HepG2 (cell line): ENCODE measurements around the gene HEPHL1. TPM values are rescaled to one million over a fixed set of nuclear protein-coding genes. Genes with fewer than 3 reads are reported as not detected.

Experiments used
- ATRX ChIP-seq: sonication (generic); formaldehyde crosslinking; IDR thresholded peaks from 2 replicates; pipeline ENCODE4 v1.4.0; 2020; ENCODE audit warnings: missing genetic modification reagents, borderline replicate concordance
- CREM ChIP-seq, 2 experiments: sonication (generic) in 1 of 2; formaldehyde crosslinking in 1 of 2; IDR thresholded peaks; 2 replicates each; pipeline versions ENCODE4 v1.4.0 to v1.6.1; 2016 to 2020; ENCODE audit warnings: antibody characterized with exemption in 1 of 2, mild to moderate bottlenecking in 1 of 2, missing genetic modification reagents in 1 of 2
- DNMT1 ChIP-seq: sonication (generic); formaldehyde crosslinking; IDR thresholded peaks from 2 replicates; pipeline ENCODE4 v1.5.1; 2020; ENCODE audit warnings: mild to moderate bottlenecking, missing genetic modification reagents
- E2F1 ChIP-seq: sonication (generic); formaldehyde crosslinking; IDR thresholded peaks from 2 replicates; pipeline ENCODE4 v1.5.0; 2020; ENCODE audit warnings: missing genetic modification reagents
- EED ChIP-seq: sonication (generic); formaldehyde crosslinking; IDR thresholded peaks from 2 replicates; pipeline ENCODE4 v1.5.0; 2020; ENCODE audit warnings: mild to moderate bottlenecking, missing genetic modification reagents
- GPBP1L1 ChIP-seq: sonication (generic); formaldehyde crosslinking; IDR thresholded peaks from 2 replicates; pipeline ENCODE4 v1.5.0; 2020; ENCODE audit warnings: mild to moderate bottlenecking, missing genetic modification reagents
- HDAC6 ChIP-seq: fragments of 200-600 bp; sonication (generic); IDR thresholded peaks from 2 replicates; pipeline ENCODE4 v1.7.0; 2017; ENCODE audit warnings: mild to moderate bottlenecking, antibody characterized with exemption, low read length, low read depth
- HHEX ChIP-seq: IDR thresholded peaks from 2 replicates; pipeline ENCODE4 v1.6.1; 2016; ENCODE audit warnings: control low read depth
- IKZF4 ChIP-seq: sonication (generic); formaldehyde crosslinking; IDR thresholded peaks from 2 replicates; pipeline ENCODE4 v1.5.1; 2020; ENCODE audit warnings: borderline replicate concordance, mild to moderate bottlenecking, low read depth, missing genetic modification reagents; ENCODE audit errors: not compliant biosample characterization
- KDM3A ChIP-seq: IDR thresholded peaks from 2 replicates; pipeline ENCODE4 v1.6.1; 2018; ENCODE audit warnings: low read depth, missing compliant biosample characterization
- KLF12 ChIP-seq: sonication (generic); formaldehyde crosslinking; IDR thresholded peaks from 2 replicates; pipeline ENCODE4 v1.4.0; 2020; ENCODE audit warnings: missing genetic modification reagents, borderline replicate concordance
- KLF6 ChIP-seq: IDR thresholded peaks from 2 replicates; pipeline ENCODE4 v1.8.0; 2016; ENCODE audit warnings: missing biosample characterization, missing genetic modification reagents
- NAIF1 ChIP-seq: sonication (generic); formaldehyde crosslinking; IDR thresholded peaks from 2 replicates; pipeline ENCODE4 v1.5.0; 2020; ENCODE audit warnings: mild to moderate bottlenecking, missing genetic modification reagents, borderline replicate concordance
- NFKB2 ChIP-seq: sonication (generic); formaldehyde crosslinking; IDR thresholded peaks from 2 replicates; pipeline ENCODE4 v1.4.0; 2020; ENCODE audit warnings: missing genetic modification reagents, borderline replicate concordance
- POLR2AphosphoS2 ChIP-seq: IDR thresholded peaks from 2 replicates; pipeline ENCODE4 v1.6.1; 2011; ENCODE audit warnings: low read depth, low read length, improper control_type of control experiment
- RARG ChIP-seq: sonication (generic); formaldehyde crosslinking; IDR thresholded peaks from 2 replicates; pipeline ENCODE4 v1.4.0; 2020; ENCODE audit warnings: low read depth, mild to moderate bottlenecking, missing genetic modification reagents
- SP4 ChIP-seq: sonication (generic); formaldehyde crosslinking; IDR thresholded peaks from 2 replicates; pipeline ENCODE4 v1.8.1; 2023; ENCODE audit warnings: mild to moderate bottlenecking, missing genetic modification reagents
- TFAP4 ChIP-seq: sonication (generic); IDR thresholded peaks from 2 replicates; pipeline ENCODE4 v1.6.1; 2016; ENCODE audit warnings: low read depth, borderline replicate concordance
- ZNF10 ChIP-seq: sonication (generic); formaldehyde crosslinking; IDR thresholded peaks from 2 replicates; pipeline ENCODE4 v1.4.0; 2020; ENCODE audit warnings: mild to moderate bottlenecking, low read depth, missing genetic modification reagents, borderline replicate concordance
- ZNF275 ChIP-seq: sonication (generic); formaldehyde crosslinking; IDR thresholded peaks from 2 replicates; pipeline ENCODE4 v1.8.0; 2022; ENCODE audit warnings: missing genetic modification reagents, mild to moderate bottlenecking, inconsistent platforms, borderline replicate concordance
- ZNF513 ChIP-seq: sonication (generic); formaldehyde crosslinking; conservative IDR thresholded peaks from 2 replicates; pipeline ENCODE4 v1.5.0; 2020; ENCODE audit warnings: missing genetic modification reagents
- ZNF674 ChIP-seq: sonication (generic); formaldehyde crosslinking; IDR thresholded peaks from 2 replicates; pipeline ENCODE4 v1.5.0; 2020; ENCODE audit warnings: low read depth, mild to moderate bottlenecking, missing genetic modification reagents
- ZNF766 ChIP-seq: sonication (generic); formaldehyde crosslinking; IDR thresholded peaks from 2 replicates; pipeline ENCODE4 v1.5.0; 2020; ENCODE audit warnings: missing genetic modification reagents, borderline replicate concordance
- ZNF792 ChIP-seq: IDR thresholded peaks from 2 replicates; pipeline ENCODE4 v1.6.1; 2016
- polyA plus RNA-seq, 8 experiments: library from polyadenylated mRNA; depleted of rRNA in 3 of 8; stranded (reverse) in 7 of 8; unstranded in 1 of 8; fragments of >200 nt; fragmentation: Illumina TruSeq in 4 of 8; extraction: Trizol in 4 of 8; gene quantifications; 2 replicates each; pipeline versions ENCODE4 v1.2.1 to v1.2.3, GENCODE V29; 2011 to 2016; ENCODE audit warnings: low read depth in 4 of 8, missing spikeins in 1 of 8, mixed read lengths in 1 of 8; ENCODE audit not compliant: insufficient read depth in 1 of 8
- total RNA-seq, 5 experiments: library from RNA; depleted of rRNA; stranded (reverse); fragments of >200 nt; fragmentation: Illumina TruSeq; extraction: Trizol; gene quantifications; 2 replicates each; pipeline ENCODE4 v1.2.3, GENCODE V29; 2016; ENCODE audit warnings: low read depth in 1 of 5

Gene HEPHL1
- total and polyA plus RNA-seq, 2 of the 13 experiments (the other 11 are each of a cell fraction or from before 2014, with no cell fraction given) = 0.04 to 0.05 TPM

GRCh38 chr11:94128746-94129511 lies 107.8 kb downstream of the HEPHL1 start, which contains the start of gene PANX1 (continued):
- TF ChIP-seq TFAP4 (peak; percentile 80), RARG (CRISPR knock-in tag) (no peak), ZNF513 (CRISPR knock-in tag) (peak; percentile 70; the same call in 1 of the 2 replicates), E2F1 (CRISPR knock-in tag) (peak; percentile 56; the same call in 1 of the 2 replicates), ZNF766 (CRISPR knock-in tag) (peak; percentile 83; the same call in 1 of the 2 replicates), GPBP1L1 (CRISPR knock-in tag) (no peak), ZNF674 (CRISPR knock-in tag) (no peak), KDM3A (CRISPR knock-in tag) (no peak; the same call in none of the 2 replicates), ZNF792 (CRISPR knock-in tag) (no peak), NAIF1 (CRISPR knock-in tag) (no peak), SP4 (CRISPR knock-in tag) (no peak), KLF6 (peak; percentile 62; the same call in 1 of the 2 replicates), NFKB2 (peak; percentile 76; the same call in 1 of the 2 replicates), EED (CRISPR knock-in tag) (no peak), IKZF4 (CRISPR knock-in tag) (no peak), ZNF10 (CRISPR knock-in tag) (no peak), CREM (IDR thresholded peaks at IDR 0.05) (peak; percentile 51), CREM (CRISPR knock-in tag; IDR thresholded peaks at IDR 0.05) (no peak), DNMT1 (CRISPR knock-in tag) (peak; percentile 45; the same call in 1 of the 2 replicates), HHEX (CRISPR knock-in tag) (no peak), KLF12 (peak; percentile 97), POLR2AphosphoS2 (no peak), ATRX (no peak), ZNF275 (CRISPR knock-in tag) (no peak), HDAC6 (no peak)
